ENCODE results near the gene FBXL16.

DNA sequence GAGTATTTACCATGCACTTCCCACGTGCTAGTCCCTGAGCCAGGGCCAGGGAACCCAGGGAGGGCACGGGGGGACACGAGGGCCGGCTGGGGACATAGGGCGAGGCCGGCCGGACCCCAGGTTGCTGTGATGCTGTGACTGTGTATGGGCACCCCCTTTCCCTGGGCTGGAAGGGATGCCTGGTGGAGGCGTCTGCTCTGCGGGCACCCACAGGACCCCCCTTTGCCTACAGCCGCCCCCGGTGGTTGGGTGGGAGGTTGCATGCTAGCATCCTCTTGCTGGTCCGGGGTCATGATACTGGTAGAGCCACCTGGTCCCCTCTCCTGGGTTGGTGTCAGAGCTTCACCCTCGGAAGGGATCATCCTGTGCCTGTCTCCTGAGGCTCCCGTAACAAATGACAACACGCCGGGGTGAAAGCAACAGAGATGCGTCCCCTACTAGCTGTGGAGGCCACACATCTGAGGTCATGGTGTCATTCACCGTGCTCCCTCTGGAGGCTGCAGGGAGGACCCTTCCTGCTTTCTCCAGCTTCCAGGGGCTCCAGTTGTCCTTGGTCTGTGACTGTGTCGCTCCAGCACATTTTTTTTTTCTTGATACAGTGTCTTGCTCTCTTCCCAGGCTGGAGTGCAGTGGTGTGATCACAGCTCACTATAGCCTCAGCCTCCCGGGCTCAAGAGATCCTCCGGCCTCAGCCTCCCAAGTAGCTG is 38.3 kb upstream of the FBXL16 start:
- TF ChIP-seq CTCF (IDR thresholded peaks at IDR 0.05) (no peak), POLR2A (IDR thresholded peaks at IDR 0.05) (no peak)
